ENCODE measurements around the gene SMURF2. TPM values are rescaled to one million over a fixed set of nuclear protein-coding genes. Genes with fewer than 3 reads are reported as not detected.

The SMURF2 gene
- total RNA-seq, 1 experiment from 2014 or later: 127 TPM

GRCh38 chr17:64632606-64633005 is 29.5 kb downstream of the SMURF2 start:
- POLR2A ChIA-PET: interaction anchor here (0.8 to 0.9 kb wide), 2 partner anchors 9 to 29 kb away, joined by 3 read pairs; partner anchors contain the start of gene SMURF2
- Histone ChIP-seq H4K20me1 (ENCODE audit: insufficient read depth) (peaks cover 49% of the 10 kb centered on the region), H3K36me3 (ENCODE audit: control insufficient read depth in 1 of 2, insufficient read depth in 2 of 2, low read length in 2 of 2) (0 out of 4 replicates have a peak, but pooled peaks cover 0 to 4% of the 10 kb centered on the region in 2 experiments), H3K9ac (ENCODE audit: low read length) (no peak overlapping the region), H3K27ac (ENCODE audit: low read depth, low read length) (no peak overlapping the region), H3K9me3 (ENCODE audit: control insufficient read depth in 1 of 2, insufficient read depth in 1 of 2, low read depth in 1 of 2, low read length in 2 of 2) (no peaks in the 10 kb centered on the region), H3K4me1 (ENCODE audit: control insufficient read depth in 1 of 2, insufficient read depth in 2 of 2, low read length in 2 of 2) (peaks cover 13 to 75% of the 10 kb centered on the region in 2 experiments), H3K9me2 (ENCODE audit: insufficient read depth) (no peaks in the 10 kb centered on the region), H3K4me3 (replicated peaks in 1 of 2; ENCODE audit: low read depth in 1 of 2, low read length in 2 of 2) (no peak overlapping the region), H3K27me3 (ENCODE audit: insufficient read depth, low read length) (no peaks in the 10 kb centered on the region), H3K79me2 (ENCODE audit: insufficient read depth, low read length) (peaks cover 100% of the 10 kb centered on the region), H3K4me2 (ENCODE audit: low read length) (no peak overlapping the region), H2AFZ (ENCODE audit: low read depth, low read length, poor library complexity, severe bottlenecking) (no peak overlapping the region)
- intact Hi-C loops (cut with micrococcal nuclease): no loop called here
- CTCF ChIA-PET: interaction anchor here (1.0 kb wide), 1 partner anchor 10 kb away, joined by 3 read pairs; no protein-coding TSS in a partner anchor
- no TSS peak for BruUV-seq (replicated peaks)
- DNase-seq (ENCODE audit: low read depth, low spot score) (no peak), ATAC-seq (no peak)
- no peak for TF ChIP-seq EGR1 (IDR thresholded peaks at IDR 0.05; ENCODE audit: low read depth)
- RAD21 ChIA-PET (ENCODE audit: low non-redundant PET in 1 of 2, low total read pairs in 2 of 2, uncharacterized antibody in 2 of 2, unreplicated experiment in 2 of 2): no interaction called here

GRCh38 chr17:64632194-64632593 is 29.9 kb downstream of the SMURF2 start:
- no peaks in the 10 kb centered on the region for H3K9me2 ChIP-seq (ENCODE audit: insufficient read depth)
- ChIA-PET POLR2A (interaction anchor here (0.8 to 0.9 kb wide), 2 partner anchors 8 to 30 kb away, joined by 3 read pairs; partner anchors contain the start of gene SMURF2), RAD21 (ENCODE audit: low non-redundant PET in 1 of 2, low total read pairs in 2 of 2, uncharacterized antibody in 2 of 2, unreplicated experiment in 2 of 2) (no interaction called here), CTCF (interaction anchor here (1.0 kb wide), 1 partner anchor 9 kb away, joined by 3 read pairs; no protein-coding TSS in a partner anchor)
- H4K20me1 ChIP-seq (ENCODE audit: insufficient read depth): peaks cover 53% of the 10 kb centered on the region
- H3K4me1 ChIP-seq (ENCODE audit: control insufficient read depth in 1 of 2, insufficient read depth in 2 of 2, low read length in 2 of 2): peaks cover 17 to 77% of the 10 kb centered on the region in 2 experiments
- DNase-seq (ENCODE audit: low read depth, low spot score) (no peak), ATAC-seq (no peak)
- H3K36me3 ChIP-seq (ENCODE audit: control insufficient read depth in 1 of 2, insufficient read depth in 2 of 2, low read length in 2 of 2): 0 out of 4 replicates have a peak, but pooled peaks cover 0 to 4% of the 10 kb centered on the region in 2 experiments
- no peak overlapping the region for H3K9ac ChIP-seq (ENCODE audit: low read length)
- no peaks in the 10 kb centered on the region for H3K9me3 ChIP-seq (ENCODE audit: control insufficient read depth in 1 of 2, insufficient read depth in 1 of 2, low read depth in 1 of 2, low read length in 2 of 2)
- no peak overlapping the region for H3K4me2 ChIP-seq (ENCODE audit: low read length)
- no peaks in the 10 kb centered on the region for H3K27me3 ChIP-seq (ENCODE audit: insufficient read depth, low read length)
- H3K4me3 ChIP-seq (replicated peaks in 1 of 2; ENCODE audit: low read depth in 1 of 2, low read length in 2 of 2): no peak overlapping the region
- intact Hi-C loops (cut with micrococcal nuclease): no loop called here
- BruUV-seq (replicated peaks): no TSS peak
- no peak overlapping the region for H2AFZ ChIP-seq (ENCODE audit: low read depth, low read length, poor library complexity, severe bottlenecking)
- peaks cover 100% of the 10 kb centered on the region for H3K79me2 ChIP-seq (ENCODE audit: insufficient read depth, low read length)
- no peak overlapping the region for H3K27ac ChIP-seq (ENCODE audit: low read depth, low read length)
- TF ChIP-seq TCF7L2 (IDR thresholded peaks at IDR 0.05; ENCODE audit: borderline replicate concordance, extremely low read depth, insufficient read depth, insufficient read length) (no peak), FOSL1 (IDR thresholded peaks at IDR 0.05; ENCODE audit: low read depth) (no peak), JUND (IDR thresholded peaks at IDR 0.05) (no peak), MAX (IDR thresholded peaks at IDR 0.05) (no peak), ZNF274 (IDR thresholded peaks at IDR 0.05; ENCODE audit: low read depth, low read length) (no peak), EZH2phosphoT487 (IDR thresholded peaks at IDR 0.05; ENCODE audit: borderline replicate concordance) (no peak), ZBTB33 (IDR thresholded peaks at IDR 0.05; ENCODE audit: extremely low read depth, insufficient replicate concordance, low read length) (no peak), SIN3A (IDR thresholded peaks at IDR 0.05; ENCODE audit: low read depth) (no peak), CEBPB (IDR thresholded peaks at IDR 0.05; ENCODE audit: low read depth) (no peak), POLR2AphosphoS5 (IDR thresholded peaks at IDR 0.05; ENCODE audit: low read depth, low read length) (no peak), ZFX (IDR thresholded peaks at IDR 0.05) (no peak), RAD21 (IDR thresholded peaks at IDR 0.05; ENCODE audit: low read depth) (no peak), EZH2 (IDR thresholded peaks at IDR 0.05) (no peak), YY1 (IDR thresholded peaks at IDR 0.05; ENCODE audit: extremely low read depth, insufficient replicate concordance, low read depth, low read length) (no peak), ATF3 (IDR thresholded peaks at IDR 0.05) (no peak)

All from HCT116 (cell line).